ENCODE data around the gene SNX25. TPM values are rescaled to one million over a fixed set of nuclear protein-coding genes. Genes with fewer than 3 reads are reported as not detected.

Gene SNX25
- total and polyA plus RNA-seq, 7 donors = 5.3 to 13.0 (median 9.8) TPM

- Histone ChIP-seq H3K36me3 (ENCODE audit: insufficient read depth in 1 of 2, low read depth in 1 of 2) (peaks cover 0 to 5% of the 10 kb centered on the region in 2 donors), H3K27me3 (ENCODE audit: insufficient read depth in 3 of 3, low read length in 2 of 3) (no peaks in the 10 kb centered on the region), H3K9me3 (no peaks in the 10 kb centered on the region), H3K27ac (no peak overlapping the region), H3K4me1 (no peaks in the 10 kb centered on the region), H3K4me3 (no peak overlapping the region)
- intact Hi-C loops (cut with DNase I) = loop anchor here in 1 of 2 donors (5.0 kb wide), 1 partner anchor 37 kb away; no protein-coding TSS in a partner anchor
- no peak for TF ChIP-seq CTCF (IDR thresholded peaks at IDR 0.05)
- WGBS, 3 donors = 49 to 62% (median 57%) methylated on average over 2 of the region's 2 CpGs
- ATAC-seq (no peak), DNase-seq (no peak)
Observed at GRCh38 chr4:185249105-185249504, 39.7 kb downstream of the SNX25 start.

GRCh38 chr4:185254434-185254833 is 45.0 kb downstream of the SNX25 start:
- 95 to 97% (median 95%) methylated on average over 5 of the region's 5 CpGs for WGBS, 3 donors
- ATAC-seq (no peak), DNase-seq (no peak)
- Histone ChIP-seq H3K9me3 (no peaks in the 10 kb centered on the region), H3K4me3 (no peak overlapping the region), H3K4me1 (peaks cover 13% of the 10 kb centered on the region), H3K27ac (no peak overlapping the region), H3K36me3 (ENCODE audit: insufficient read depth in 1 of 2, low read depth in 1 of 2) (no peaks in the 10 kb centered on the region), H3K27me3 (ENCODE audit: insufficient read depth in 3 of 3, low read length in 2 of 3) (no peaks in the 10 kb centered on the region)
- no peak for TF ChIP-seq CTCF (IDR thresholded peaks at IDR 0.05)
- intact Hi-C loops (cut with DNase I) = no loop called here

GRCh38 chr4:185255868-185256267 is 46.5 kb downstream of the SNX25 start:
- TF ChIP-seq CTCF (IDR thresholded peaks at IDR 0.05) = no peak
- intact Hi-C loops (cut with DNase I) = loop anchor here in 1 of 2 donors (5.0 kb wide), 1 partner anchor 44 kb away; no protein-coding TSS in a partner anchor
- 53 to 98% (median 98%) methylated on average over 3 of the region's 3 CpGs for WGBS, 3 donors

GRCh38 chr4:185256446-185256845 is 47.0 kb downstream of the SNX25 start:
- H3K27me3 ChIP-seq (ENCODE audit: insufficient read depth in 3 of 3, low read length in 2 of 3) = no peaks in the 10 kb centered on the region
- ATAC-seq = no peak
- DNase-seq = no peak
- H3K4me1 ChIP-seq = peaks cover 13% of the 10 kb centered on the region
- no peaks in the 10 kb centered on the region for H3K9me3 ChIP-seq
- intact Hi-C loops (cut with DNase I) = loop anchor here in 1 of 2 donors (5.0 kb wide), 1 partner anchor 44 kb away; no protein-coding TSS in a partner anchor
- TF ChIP-seq CTCF (IDR thresholded peaks at IDR 0.05) = no peak
- H3K4me3 ChIP-seq = no peak overlapping the region
- no peaks in the 10 kb centered on the region for H3K36me3 ChIP-seq (ENCODE audit: insufficient read depth in 1 of 2, low read depth in 1 of 2)
- 96 to 97% (median 97%) methylated on average over 3 of the region's 3 CpGs for WGBS, 3 donors
- H3K27ac ChIP-seq = no peak overlapping the region

More at GRCh38 chr4:185255868-185256267, 46.5 kb downstream of the SNX25 start:
- no peaks in the 10 kb centered on the region for H3K36me3 ChIP-seq (ENCODE audit: insufficient read depth in 1 of 2, low read depth in 1 of 2)
- no peak overlapping the region for H3K4me3 ChIP-seq
- no peaks in the 10 kb centered on the region for H3K27me3 ChIP-seq (ENCODE audit: insufficient read depth in 3 of 3, low read length in 2 of 3)
- no peaks in the 10 kb centered on the region for H3K9me3 ChIP-seq
- no peak for DNase-seq
- ATAC-seq = no peak
- H3K27ac ChIP-seq = no peak overlapping the region
- H3K4me1 ChIP-seq = peaks cover 13% of the 10 kb centered on the region

- ATAC-seq = no peak
- H3K4me1 ChIP-seq = peaks cover 13% of the 10 kb centered on the region
- no peak overlapping the region for H3K27ac ChIP-seq
- no peaks in the 10 kb centered on the region for H3K9me3 ChIP-seq
- no peaks in the 10 kb centered on the region for H3K27me3 ChIP-seq (ENCODE audit: insufficient read depth in 3 of 3, low read length in 2 of 3)
- intact Hi-C loops (cut with DNase I) = loop anchor here in 1 of 2 donors (5.0 kb wide), 1 partner anchor 45 kb away; no protein-coding TSS in a partner anchor
- DNase-seq = no peak
- WGBS, 3 donors = 87 to 89% (median 88%) methylated on average over 3 of the region's 3 CpGs
- TF ChIP-seq CTCF (IDR thresholded peaks at IDR 0.05) = no peak
- H3K4me3 ChIP-seq = no peak overlapping the region
- H3K36me3 ChIP-seq (ENCODE audit: insufficient read depth in 1 of 2, low read depth in 1 of 2) = no peaks in the 10 kb centered on the region
Observed at GRCh38 chr4:185257086-185257485, 47.7 kb downstream of the SNX25 start.

Data from psoas muscle (tissue), 8 donors.